Stimulated activated CD8-positive, alpha-beta memory T cell treated with anti-CD3 and anti-CD28 coated beads, Interleukin-15, amount 100 ng/mL, for 24 hours (primary cell): ENCODE data around the gene SNPH.

Experiments used
- DNase-seq: peaks from one replicate; pipeline ENCODE4 v3.0.0-alpha.2; 2020; ENCODE audit warnings: low read depth

Gene SNPH

GRCh38 chr20:1325173-1326030 is 59.3 kb downstream of the SNPH start:
- DNase-seq, result peak; percentile 98

- DNase-seq, result no peak
Observed at GRCh38 chr20:1326031-1326930, 60.2 kb downstream of the SNPH start.

DNA sequence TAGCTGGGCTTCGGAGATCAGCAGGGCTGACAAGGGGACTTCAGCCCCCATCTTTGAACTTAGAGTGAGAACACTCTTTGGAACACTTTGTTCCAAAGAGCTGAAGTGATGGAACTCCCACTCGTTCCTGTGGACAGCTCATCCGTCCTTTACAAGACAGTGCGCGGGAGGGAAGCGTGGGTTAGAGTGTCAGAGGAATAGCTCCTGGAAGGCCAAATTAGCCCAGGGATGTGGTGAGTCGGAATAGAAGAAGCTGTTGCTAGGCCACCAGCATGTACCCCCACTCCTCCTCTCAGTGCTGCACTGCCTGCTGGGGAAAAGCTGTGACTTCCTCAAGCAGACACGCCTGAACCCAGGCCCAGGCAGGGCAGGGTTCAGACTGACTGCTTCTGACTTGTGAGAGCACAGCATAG is 61.2 kb downstream of the SNPH start:
- DNase-seq, result no peak

GRCh38 chr20:1327827-1328679 is 62.0 kb downstream of the SNPH start:
- no peak for DNase-seq

DNA sequence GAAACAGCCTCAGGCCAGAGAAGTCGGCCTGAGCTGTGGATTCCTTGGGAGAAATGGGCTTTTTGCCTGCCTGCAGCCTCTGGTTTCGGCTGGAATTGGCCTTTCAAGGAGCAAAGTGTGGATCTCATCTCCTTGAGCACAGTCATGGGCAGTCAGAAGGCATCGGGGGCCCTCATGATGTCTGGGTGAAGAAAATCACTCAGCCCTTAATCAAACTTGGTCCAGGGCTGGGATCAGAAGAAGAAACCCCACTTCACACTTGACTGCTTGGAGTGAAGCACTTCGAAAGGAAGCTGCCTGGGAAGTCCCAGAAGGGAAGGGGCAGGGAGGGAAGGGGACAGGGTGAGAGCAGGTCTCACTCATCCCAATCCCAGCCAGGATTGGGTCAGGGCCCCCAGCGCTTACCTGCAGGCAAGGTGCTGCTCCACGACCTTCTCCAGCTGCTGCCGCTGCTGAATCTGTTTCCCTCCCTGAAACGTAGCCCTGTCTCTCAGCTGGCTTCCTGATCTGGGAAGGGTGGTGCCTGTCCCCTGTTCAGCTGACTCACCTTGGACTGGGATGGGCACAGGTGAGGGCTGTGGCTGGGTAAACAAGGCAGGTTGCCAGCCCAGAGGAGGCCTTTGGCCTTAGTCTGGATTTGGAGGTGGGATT is 62.7 kb downstream of the SNPH start, which contains the start of gene SDCBP2:
Gene SDCBP2, minus strand, starts transcription at position 460 of the 651 bp plus-strand sequence. CDS start 8,723 bp downstream, outside the sequence.
- DNase-seq, result no peak

GRCh38 chr20:1330075-1330830 is 64.2 kb downstream of the SNPH start:
- no peak for DNase-seq

- no peak for DNase-seq
Observed at GRCh38 chr20:1331101-1331500, 65.0 kb downstream of the SNPH start.

GRCh38 chr20:1331801-1332453 is 65.8 kb downstream of the SNPH start:
- no peak for DNase-seq

GRCh38 chr20:1332749-1333300 is 66.7 kb downstream of the SNPH start:
- DNase-seq, result no peak

DNA sequence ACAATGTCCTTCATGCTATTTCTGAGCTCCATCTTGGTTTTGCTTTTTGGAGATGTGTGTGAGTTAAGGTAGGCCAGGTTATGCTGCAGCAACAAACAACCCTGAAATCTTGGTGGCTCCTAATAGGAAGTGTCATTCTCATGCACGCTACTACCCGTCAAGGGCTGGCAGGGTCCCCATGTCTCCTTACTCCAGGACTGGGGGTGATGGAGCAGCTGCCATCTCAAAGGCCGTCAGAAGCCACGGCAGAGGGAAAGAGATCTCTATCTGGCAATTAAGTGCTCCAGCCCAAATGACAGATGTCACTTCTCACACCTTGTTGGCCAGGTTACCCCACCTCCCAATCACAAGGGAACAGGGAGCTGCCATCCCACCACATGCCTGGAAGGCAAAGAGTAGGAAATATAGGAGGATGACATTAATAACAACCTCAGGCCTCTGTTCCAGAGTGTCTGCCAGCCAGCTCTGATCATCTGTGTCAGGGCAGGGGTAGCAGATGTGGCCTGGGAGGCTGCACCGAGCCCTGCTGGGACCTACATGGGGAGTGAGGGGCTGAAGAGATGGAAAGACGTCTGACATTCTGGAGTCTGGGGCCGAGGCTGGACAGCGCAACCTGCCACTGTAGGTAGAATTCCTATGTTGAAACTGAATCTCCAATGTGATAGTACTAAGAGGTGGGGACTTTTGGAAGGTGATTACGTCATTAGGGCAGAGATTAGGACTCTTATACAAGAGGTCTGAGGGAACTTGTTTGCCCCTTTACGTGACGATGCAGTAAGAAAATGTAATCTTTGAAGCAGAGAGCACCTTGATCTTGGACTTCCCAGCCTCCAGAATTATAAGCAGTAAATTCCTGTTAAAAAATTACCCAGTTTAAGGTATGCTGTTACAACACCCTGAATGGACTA is 67.6 kb downstream of the SNPH start:
- DNase-seq, result no peak

DNA sequence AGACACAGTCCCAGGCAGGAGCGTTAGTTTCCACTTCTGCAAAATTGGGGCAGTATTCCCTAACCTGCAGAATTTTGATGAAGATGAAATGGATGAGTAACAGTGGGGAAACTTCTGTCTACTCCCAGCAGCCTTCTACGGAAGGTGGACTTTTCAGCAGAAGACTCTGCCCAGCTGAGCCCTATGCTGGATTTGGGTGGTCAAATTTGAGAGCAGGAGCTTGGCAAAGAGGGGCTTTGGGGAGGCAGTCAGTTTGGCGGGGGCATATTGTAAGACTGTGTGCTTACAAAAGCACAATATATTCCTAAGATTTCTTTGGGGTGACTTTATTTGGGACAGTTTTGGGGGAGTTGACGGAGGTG is 68.3 kb downstream of the SNPH start:
- no peak for DNase-seq

DNA sequence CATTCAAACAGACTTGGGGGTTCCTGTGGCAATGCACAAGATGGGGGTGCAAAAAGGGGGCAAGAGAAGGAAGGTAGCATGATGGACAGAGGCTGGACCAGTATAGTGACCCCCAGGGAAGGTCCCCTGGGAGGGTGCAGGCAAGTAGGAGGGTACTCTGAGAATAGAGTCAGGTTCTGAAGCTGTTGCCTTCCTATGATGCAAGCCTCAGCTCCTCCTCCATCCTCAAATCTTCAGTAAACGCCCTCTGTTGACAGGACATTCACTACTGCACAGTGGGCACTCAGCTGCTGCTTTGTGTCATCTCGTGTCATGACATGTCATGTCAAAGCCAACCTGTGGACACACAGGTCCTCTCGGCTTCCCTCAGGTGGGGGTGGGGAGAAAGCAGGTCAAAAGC is 68.7 kb downstream of the SNPH start:
- no peak for DNase-seq

DNA sequence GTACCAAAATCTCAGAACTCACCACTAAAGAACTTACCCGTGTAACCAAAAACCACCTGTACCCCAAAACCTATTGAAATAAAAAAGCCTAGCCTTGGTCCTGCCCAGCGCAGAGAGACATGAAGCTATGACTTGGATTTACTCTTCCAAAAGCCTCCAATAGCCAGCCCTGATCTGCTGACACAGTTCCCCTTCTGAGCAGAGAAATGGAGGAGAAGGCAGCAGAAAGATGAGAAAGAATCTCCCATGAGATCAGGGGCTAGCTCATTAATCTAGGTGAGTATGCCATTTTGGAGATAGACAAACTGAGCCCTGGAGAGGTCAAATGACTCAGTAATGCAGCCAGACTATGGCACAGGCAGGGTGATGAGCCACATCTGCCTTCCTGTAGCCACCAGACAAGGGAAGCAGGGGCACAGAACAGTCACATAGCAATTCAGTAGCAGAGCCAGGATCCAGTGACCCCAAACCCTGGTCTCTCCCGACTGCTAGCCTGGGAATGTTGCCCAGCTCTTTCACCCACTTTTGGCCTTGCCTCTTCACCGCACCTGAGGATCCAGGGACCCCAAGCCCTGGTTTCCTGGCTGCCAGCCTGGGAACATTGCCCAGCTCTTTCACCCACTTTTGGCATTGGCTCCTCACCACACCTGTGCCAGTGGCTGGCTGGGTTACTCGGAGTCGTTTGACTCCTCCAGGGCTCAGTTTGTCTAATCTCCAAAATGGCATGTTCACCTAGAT is 70.0 kb downstream of the SNPH start:
- no peak for DNase-seq

DNA sequence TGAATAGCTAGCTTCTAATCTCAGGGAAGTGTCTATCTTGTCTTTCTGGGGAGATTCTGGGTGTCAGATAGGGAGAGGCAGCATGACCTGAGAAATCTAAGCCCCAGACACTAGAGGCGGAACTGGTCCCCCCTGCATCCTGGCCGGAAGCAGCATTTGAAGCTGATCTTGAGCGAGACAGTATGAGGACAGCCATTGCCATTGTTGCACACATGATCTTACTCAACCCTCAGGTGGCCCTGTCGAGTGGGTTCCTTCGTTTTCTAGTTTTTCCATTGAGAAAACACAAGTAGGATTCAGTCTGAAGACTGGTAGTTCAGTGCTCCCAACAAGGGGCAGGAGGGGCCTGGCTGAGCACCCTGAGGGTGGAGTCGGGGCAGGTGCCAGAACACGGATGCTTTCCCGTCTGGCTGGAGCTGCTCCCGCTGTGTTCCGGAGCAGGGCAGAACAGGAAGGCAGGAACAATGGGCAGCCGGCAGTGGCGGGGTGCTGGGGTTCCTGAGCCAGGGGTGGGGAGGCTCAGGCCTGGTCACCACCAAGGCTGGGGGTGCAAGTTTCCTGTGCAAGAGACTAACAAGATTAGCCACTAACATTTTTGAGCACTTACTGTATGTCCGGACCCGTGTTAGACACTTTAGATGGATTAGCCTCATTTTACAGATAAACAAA is 70.7 kb downstream of the SNPH start:
- no peak for DNase-seq

GRCh38 chr20:1337441-1337840 is 71.3 kb downstream of the SNPH start:
- DNase-seq, result no peak

DNA sequence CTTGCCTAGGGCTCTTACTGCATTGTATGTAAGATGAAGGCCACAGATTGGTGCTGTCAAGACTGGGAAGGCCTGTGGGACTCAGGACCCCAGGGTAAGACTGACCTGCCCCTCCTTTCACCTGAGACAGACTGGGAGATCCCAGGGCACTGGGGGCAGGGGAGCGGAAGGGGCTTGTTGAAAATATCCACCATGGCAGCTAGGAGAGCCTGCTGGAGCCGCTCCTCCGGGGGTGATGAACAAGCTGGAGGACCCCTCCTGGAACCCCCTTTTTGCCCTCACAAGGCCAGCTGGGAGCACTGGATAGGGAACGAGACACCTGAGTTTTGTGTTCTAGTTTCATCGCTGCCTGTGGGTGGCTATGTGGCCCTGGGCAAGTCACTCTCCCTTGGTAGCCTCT is 72.0 kb downstream of the SNPH start:
- no peak for DNase-seq

- DNase-seq, result no peak
Observed at GRCh38 chr20:1338801-1339200, 72.7 kb downstream of the SNPH start.
